ENCODE measurements around the gene ZNF488. TPM values are rescaled to one million over a fixed set of nuclear protein-coding genes. Genes with fewer than 3 reads are reported as not detected.

ZNF488 gene
- polyA plus RNA-seq, 1 of the 3 experiments (the other 2 are of a cell fraction): 0.59 TPM

GRCh38 chr10:47379901-47380300 lies 4.2 kb downstream of the ZNF488 start:
- Histone ChIP-seq H4K20me1 (ENCODE audit: insufficient read depth) (no peaks in the 10 kb centered on the region), H3K9me2 (no peaks in the 10 kb centered on the region), H3K4me1 (ENCODE audit: control insufficient read depth in 1 of 2, insufficient read depth in 2 of 2, low read depth in 1 of 2, low read length in 1 of 2) (peaks cover 0 to 36% of the 10 kb centered on the region in 2 experiments; a peak in 2 of 4 replicates), H3K9me3 (no peaks in the 10 kb centered on the region), H3K79me2 (ENCODE audit: insufficient read depth) (no peaks in the 10 kb centered on the region), H2AFZ (ENCODE audit: low read depth) (no peak overlapping the region), H3K27ac (ENCODE audit: low read depth in 2 of 2, low read length in 1 of 2) (no peak overlapping the region), H3K9ac (no peak overlapping the region), H3K4me2 (no peak overlapping the region), H3K36me3 (replicated peaks in 1 of 2; ENCODE audit: control insufficient read depth in 1 of 2, insufficient read depth in 2 of 2, low read length in 1 of 2) (no peaks in the 10 kb centered on the region), H3K4me3 (ENCODE audit: low read depth in 2 of 2, low read length in 1 of 2) (no peak overlapping the region), H3F3A (replicated peaks; ENCODE audit: insufficient read depth) (no peaks in the 10 kb centered on the region), H3K27me3 (ENCODE audit: insufficient read depth) (no peaks in the 10 kb centered on the region)
- WGBS (ENCODE audit: low lambda C conversion rate): 74% methylated on average over 10 of the region's 11 CpGs
- ChIA-PET POLR2A (no interaction called here), CTCF (interaction anchor here (1.4 to 2.6 kb wide), 2 partner anchors 18 to 40 kb away, joined by 3 to 8 read pairs; no protein-coding TSS in a partner anchor)
- DNase-seq: peak; percentile 8
- no peak for TF ChIP-seq EP300 (IDR thresholded peaks at IDR 0.05; ENCODE audit: borderline replicate concordance in 1 of 2, low read depth in 1 of 2, low read length in 1 of 2)
- TF ChIP-seq NRF1 (IDR thresholded peaks at IDR 0.05; ENCODE audit: low read depth, low read length): no peak
- no peak for TF ChIP-seq TCF12 (IDR thresholded peaks at IDR 0.05)
- no peak for TF ChIP-seq JUND (IDR thresholded peaks at IDR 0.05)
- no peak for TF ChIP-seq RAD21 (IDR thresholded peaks at IDR 0.05; ENCODE audit: low read length)
- no peak for TF ChIP-seq ZBTB33 (IDR thresholded peaks at IDR 0.05; ENCODE audit: borderline replicate concordance, low read depth)
- TF ChIP-seq REST (IDR thresholded peaks at IDR 0.05; ENCODE audit: low read depth, low read length): no peak
- no peak for TF ChIP-seq YY1 (IDR thresholded peaks at IDR 0.05; ENCODE audit: low read depth)
- TF ChIP-seq GABPA (IDR thresholded peaks at IDR 0.05; ENCODE audit: low read depth): no peak
- no peak for TF ChIP-seq TAF1 (IDR thresholded peaks at IDR 0.05; ENCODE audit: borderline replicate concordance, low read depth, low read length)
- no peak for TF ChIP-seq FOSL2 (IDR thresholded peaks at IDR 0.05; ENCODE audit: borderline replicate concordance, low read depth)
- TF ChIP-seq POLR2AphosphoS5 (IDR thresholded peaks at IDR 0.05; ENCODE audit: low read depth, low read length): no peak
- no peak for TF ChIP-seq NFIC (IDR thresholded peaks at IDR 0.05; ENCODE audit: borderline replicate concordance)
- TF ChIP-seq SIN3A (IDR thresholded peaks at IDR 0.05; ENCODE audit: borderline replicate concordance, low read depth, low read length): no peak
- no peak for TF ChIP-seq GATA2 (CRISPR knock-in tag; IDR thresholded peaks at IDR 0.05)
- TF ChIP-seq, protein P1, sequence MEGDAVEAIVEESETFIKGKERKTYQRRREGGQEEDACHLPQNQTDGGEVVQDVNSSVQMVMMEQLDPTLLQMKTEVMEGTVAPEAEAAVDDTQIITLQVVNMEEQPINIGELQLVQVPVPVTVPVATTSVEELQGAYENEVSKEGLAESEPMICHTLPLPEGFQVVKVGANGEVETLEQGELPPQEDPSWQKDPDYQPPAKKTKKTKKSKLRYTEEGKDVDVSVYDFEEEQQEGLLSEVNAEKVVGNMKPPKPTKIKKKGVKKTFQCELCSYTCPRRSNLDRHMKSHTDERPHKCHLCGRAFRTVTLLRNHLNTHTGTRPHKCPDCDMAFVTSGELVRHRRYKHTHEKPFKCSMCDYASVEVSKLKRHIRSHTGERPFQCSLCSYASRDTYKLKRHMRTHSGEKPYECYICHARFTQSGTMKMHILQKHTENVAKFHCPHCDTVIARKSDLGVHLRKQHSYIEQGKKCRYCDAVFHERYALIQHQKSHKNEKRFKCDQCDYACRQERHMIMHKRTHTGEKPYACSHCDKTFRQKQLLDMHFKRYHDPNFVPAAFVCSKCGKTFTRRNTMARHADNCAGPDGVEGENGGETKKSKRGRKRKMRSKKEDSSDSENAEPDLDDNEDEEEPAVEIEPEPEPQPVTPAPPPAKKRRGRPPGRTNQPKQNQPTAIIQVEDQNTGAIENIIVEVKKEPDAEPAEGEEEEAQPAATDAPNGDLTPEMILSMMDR (IDR thresholded peaks at IDR 0.05): no peak
